Measurements from ENCODE around the gene PPP1R3E. TPM values are rescaled to one million over a fixed set of nuclear protein-coding genes. Genes with fewer than 3 reads are reported as not detected.
"Not testable (repeated sequence)": the region's sequence is repeated elsewhere in the genome, so short reads cannot be mapped to it uniquely, and the experiment has no call there.

Gene PPP1R3E, protein sequence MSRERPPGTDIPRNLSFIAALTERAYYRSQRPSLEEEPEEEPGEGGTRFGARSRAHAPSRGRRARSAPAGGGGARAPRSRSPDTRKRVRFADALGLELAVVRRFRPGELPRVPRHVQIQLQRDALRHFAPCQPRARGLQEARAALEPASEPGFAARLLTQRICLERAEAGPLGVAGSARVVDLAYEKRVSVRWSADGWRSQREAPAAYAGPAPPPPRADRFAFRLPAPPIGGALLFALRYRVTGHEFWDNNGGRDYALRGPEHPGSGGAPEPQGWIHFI
- 10 to 100 TPM; 17.4 to 31.5 (median 25.0) TPM for polyA plus RNA-seq (ENCODE audit: insufficient read length in 4 of 4)

DNA sequence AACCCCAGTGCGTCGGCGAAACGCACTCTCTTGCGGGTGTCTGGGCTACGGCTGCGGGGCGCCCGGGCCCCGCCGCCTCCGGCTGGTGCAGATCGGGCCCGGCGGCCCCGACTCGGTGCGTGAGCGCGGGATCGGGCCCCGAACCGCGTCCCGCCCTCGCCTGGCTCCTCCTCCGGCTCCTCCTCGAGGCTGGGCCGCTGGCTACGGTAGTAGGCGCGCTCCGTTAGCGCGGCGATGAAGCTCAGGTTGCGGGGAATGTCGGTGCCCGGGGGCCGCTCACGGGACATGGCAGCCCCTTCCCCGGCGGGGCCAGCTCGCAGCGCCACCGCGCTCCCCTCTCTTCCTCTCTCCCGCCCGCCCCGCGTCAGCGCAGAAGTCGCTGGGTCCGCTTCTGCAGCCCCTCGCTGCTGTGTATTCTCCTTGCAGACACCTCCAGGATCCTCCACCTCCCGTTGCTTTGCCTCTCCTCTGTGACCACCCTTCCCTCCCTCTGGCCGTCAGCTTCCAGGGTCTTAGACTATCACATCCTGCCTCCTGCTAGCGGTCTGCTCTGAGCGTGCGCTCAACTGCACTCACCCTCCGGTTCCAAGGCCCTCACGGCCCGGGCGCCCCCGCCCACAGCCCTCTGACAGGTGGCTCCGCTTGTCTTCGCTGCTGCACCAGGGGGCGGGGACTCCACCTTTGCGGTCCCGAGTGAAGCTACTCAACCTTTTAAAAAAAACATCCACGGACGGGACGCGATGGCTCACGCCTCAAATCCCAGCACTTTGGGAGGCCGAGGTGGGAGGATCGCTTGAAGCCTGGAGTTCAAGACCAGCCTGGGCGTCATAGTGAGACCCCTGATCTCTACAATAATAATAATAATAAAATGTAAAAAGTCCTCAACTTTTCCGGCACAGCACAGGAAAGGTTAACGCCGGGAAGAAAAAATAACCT lies at the start of gene PPP1R3E:
TSS of gene PPP1R3E (minus strand) at position 570 of the 936 bp plus-strand sequence. CDS start at position 287, 283 bp downstream.
- no peak for DNase-seq (ENCODE audit: low read depth in 4 of 4, low spot score in 3 of 4)

DNA sequence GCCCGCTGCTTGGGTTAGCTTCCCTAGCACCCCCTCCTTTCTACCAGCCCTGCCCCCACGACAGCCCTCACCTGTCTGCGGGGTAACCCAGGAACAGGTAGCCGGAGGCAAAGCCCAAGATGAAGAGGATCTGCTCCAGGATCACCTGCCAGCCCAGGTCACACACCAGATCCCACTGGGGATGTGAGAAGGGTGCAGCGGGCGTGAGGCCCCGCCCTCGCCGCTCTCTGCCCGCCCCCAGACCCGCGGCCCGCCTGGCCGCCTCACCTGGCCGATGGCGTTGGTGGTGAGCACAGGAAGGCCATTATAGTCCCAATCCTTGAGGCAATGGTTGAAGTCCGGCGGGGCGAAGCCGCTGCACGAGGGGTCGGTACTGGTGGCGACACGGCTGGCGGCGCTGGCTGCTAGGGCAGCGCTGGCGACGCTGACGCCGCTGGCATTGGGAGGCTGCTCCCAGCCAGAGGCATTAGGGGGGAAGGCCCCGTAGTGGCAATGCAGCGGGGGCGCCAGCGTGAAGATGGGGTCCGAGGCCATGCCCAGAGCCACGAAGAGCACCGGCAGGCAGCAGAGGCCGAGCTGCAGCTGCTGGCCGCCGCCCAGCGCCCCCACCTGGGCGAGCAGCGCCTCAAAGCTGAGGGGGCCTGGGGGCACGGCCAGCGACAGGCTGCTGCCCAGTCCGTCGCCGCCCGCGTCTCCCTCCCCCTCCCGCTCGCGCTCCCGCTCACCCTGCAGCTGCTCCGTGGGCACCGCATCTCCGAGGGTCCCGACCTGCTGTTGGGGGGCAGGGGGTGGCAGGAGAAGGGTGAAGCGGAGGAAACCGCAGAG lies 49.2 kb upstream of the PPP1R3E start:
- DNase-seq (ENCODE audit: low read depth in 4 of 4, low spot score in 3 of 4): peak in 2 of 4 donors; percentile 8 to 18

DNA sequence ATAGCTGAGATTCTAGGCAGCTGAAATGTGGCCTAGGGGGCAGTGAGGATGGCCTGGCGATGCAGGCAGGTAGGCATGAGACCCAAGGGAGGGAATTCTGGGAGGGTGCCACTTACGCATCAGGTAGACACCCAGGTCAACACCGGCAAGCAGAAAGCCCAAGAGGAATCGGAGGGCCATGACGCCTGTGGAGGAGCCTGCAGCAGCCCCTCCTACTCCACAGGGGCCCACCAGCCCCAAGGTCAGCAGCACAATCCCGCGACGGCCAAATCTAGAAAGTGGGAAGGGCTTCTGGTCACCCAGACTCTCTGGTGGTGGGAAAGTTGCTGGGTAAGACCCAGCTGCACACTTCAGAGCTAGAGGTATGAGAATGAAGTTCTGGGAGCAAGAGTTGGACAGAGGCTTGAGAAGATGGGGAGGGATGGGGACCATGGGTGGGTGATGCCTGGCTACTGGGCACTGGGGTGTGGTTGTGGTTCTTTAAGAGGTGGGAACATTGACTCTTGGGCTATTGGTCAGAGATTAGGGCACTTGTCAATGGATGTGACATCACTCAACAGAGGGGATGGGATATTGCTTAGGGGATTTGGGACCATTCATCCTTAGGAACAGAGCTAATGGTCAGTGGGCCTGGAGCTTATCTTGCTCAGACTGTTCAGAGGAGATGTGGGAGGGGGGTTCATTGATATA lies 46.6 kb upstream of the PPP1R3E start:
- no peak for DNase-seq (ENCODE audit: low read depth in 4 of 4, low spot score in 3 of 4)

DNA sequence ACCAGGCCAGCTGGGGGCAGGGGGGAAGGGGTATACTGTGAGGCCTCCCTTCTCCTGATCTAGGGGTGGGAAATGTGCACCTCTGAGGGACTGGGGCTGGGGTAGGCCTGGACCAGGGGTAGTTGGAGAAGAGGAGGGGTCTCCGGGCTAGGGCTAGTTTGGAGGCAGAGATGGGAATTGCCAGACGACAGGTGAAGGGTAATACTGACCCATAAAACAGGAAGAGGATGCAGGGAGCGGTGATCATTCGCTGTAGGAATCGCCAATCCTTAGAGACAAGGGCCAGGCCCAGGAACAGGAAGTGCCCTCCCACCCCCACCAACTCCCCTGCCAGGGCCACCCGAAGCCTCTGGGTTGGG lies 45.6 kb upstream of the PPP1R3E start:
- no peak for DNase-seq (ENCODE audit: low read depth in 4 of 4, low spot score in 3 of 4)

DNA sequence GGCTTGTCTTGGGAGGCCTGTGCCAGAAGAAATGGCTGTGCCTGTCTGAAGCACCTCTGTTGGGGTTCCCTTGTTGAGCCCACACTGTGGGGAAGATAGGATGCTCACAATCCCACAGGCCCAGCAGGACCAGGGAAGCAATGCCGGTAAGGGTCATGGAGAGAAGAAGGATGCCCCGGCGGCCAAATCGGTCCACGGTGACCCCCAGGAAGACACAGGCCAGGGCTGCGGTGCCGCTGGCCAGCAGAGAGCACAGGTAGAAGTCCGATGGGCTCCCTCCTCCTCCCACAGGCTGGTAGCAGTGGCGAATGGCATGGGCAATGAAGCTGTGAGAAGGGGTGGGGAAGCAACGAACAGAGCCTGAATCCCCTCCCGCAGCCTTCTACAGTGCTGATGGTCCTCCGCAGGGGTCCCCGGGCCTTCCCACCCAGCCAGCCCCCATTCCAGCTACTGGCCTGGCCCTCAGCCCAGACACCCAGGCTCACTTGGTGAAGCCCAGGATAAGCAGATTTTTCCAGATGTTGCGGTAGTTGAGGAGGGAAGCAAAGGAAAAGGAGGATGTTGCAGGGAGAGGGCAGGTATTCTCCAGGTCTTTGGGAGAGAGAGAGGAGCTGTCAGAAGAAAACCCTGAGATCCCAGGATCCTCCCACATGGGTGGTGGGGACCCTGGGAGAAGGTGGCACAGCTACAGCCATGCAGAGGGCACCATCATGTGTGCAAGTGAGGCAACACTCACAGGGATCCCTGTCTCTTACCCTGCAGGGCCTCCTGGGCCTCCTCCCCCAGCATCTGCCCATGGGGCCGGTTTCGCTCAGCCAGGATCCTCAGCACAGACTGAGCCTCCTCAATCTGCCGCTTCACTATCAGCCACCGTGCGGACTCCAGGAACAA lies 45.0 kb upstream of the PPP1R3E start:
- DNase-seq (ENCODE audit: low read depth in 4 of 4, low spot score in 3 of 4): no peak

DNA sequence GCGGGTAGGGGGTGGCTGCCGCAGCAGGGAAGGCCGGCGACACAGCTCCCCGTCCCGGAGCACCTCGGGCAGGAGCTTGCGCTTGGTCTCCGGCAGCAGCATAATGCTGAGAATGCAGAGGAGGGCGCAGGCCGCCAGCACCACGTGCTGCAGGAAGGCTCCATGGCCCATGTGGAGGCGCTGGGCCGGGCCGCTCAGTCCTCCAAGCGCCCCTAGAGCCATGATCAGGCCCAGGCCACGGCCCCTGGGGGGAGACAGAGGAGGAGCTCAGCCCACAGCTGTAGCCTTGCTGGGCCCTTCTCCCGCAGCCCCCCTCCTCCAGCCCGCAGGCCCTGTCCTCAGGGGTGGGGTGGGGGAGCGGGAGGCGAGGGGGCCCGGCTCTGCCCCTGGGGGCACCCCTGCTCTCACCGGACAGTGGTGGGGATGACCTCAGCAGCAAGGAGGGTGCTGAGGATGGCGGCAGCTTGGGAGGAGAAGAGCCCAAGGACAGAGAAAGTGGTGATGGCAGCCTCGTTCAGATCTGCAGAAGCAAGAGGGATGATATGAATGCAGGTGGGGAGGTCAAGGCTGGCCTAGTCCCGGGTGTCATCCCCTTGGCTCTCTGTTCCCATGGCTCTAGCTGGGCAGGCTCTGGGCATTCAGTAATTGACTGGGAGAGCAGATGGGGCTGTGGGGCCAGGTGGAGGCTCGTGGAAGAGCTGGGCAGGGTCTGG lies 44.2 kb upstream of the PPP1R3E start:
- no peak for DNase-seq (ENCODE audit: low read depth in 4 of 4, low spot score in 3 of 4)

DNA sequence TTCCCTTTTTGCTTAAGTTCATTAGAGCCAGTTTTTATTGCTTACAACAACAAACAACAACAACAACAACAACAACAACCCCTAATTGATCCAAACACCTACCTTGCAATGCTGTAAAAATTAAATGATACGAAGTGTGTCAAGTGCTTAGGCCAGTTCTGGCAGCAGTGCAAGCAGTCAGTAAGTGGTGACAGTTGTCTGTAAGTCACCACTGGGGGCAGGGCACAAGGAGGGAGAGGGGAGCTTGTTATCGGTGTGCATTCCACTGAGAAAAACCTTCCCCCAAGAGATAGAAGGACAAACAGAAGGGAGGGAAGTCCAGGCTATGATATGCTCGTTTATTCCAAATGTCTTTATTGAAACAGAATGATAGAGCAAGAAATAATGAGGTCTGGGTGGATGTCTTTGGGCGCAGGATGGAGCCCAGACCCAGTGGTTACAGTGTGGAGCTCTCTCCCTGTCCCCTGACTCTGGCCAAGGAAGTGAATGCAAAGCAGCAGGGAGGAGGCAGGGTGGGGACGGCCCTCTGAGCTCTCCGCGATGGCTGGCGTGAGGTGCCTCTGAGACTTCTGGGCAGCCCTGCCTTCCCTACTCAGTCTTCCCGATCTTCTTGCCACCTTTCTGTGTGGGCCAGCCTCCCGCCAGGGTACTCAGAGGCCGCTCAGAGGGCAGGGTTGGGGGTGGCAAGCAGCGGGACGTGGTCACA lies 43.5 kb upstream of the PPP1R3E start:
- no peak for DNase-seq (ENCODE audit: low read depth in 4 of 4, low spot score in 3 of 4)

DNA sequence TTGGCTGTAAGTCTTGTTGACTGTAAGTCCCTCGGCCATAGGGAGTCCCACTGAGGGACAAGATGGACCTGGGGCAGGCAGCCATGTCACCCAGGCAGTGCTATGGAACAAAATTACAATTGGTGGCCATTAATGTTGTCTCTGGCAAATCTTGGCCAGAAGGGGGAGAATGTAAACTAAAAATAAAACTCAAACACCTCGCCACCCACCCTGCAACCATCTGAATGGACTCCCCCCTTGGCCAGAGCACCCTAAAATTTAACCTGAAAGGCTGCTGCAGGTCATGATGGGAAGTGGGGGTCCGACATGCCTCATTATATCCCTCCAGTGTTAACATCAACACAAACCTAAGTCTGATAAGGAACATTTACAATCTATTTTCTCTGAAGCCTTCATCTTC lies 41.8 kb upstream of the PPP1R3E start:
- DNase-seq (ENCODE audit: low read depth in 4 of 4, low spot score in 3 of 4): no peak

DNA sequence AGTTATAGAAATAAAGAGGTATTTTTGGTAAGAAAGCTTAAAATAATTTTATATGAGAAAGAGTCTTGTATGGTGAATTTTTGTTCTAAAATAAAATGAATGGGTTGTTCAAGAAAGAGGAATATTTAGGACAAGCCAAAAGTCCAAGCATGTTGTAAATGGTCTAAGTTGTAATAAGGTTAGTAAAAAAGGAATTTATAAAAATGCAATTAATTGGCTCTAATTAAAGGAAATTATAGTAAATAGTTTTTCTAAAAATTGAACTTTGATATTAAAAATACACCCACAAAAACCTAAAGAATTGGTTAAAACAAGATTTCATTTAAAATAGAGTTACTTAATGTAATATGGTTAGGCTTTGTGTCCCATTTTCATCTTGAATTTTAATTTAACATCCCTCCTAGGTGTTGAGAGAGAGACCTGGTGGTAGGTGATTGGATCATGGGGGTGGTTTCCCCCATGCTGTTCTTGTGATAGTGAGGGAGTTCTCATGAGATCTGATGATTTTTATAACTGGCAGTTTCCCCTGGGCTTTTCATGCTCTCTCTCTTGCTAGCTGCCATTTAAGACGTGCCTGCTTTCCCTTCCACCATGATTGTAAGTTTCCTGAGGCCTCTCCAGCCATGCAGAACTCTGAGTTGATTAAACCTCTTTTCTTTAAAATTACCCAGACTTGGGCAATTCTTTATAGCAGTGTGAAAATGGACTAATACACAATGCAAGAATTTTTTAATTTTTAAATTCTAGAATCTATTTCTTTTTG lies 37.0 kb upstream of the PPP1R3E start:
- no peak for DNase-seq (ENCODE audit: low read depth in 4 of 4, low spot score in 3 of 4)

DNA sequence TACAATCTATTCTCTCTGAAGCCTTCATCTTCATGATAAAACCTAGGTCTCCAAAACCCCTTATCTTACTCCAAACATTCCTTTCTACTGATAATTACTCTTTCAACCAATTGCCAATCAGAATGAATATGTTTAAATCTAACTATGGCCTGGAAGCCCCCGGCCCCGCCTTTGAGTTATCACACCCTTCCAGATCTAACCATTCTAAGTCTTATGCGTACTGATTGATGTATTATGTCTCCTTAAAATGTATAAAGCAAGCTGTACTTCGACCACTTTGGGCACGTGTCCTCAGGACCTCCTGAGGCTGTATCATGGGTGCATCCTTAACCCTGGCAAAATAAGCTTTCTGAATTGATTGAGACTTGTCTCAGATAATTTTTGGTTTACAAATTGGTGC lies 33.0 kb upstream of the PPP1R3E start:
- DNase-seq (ENCODE audit: low read depth in 4 of 4, low spot score in 3 of 4): no peak

DNA sequence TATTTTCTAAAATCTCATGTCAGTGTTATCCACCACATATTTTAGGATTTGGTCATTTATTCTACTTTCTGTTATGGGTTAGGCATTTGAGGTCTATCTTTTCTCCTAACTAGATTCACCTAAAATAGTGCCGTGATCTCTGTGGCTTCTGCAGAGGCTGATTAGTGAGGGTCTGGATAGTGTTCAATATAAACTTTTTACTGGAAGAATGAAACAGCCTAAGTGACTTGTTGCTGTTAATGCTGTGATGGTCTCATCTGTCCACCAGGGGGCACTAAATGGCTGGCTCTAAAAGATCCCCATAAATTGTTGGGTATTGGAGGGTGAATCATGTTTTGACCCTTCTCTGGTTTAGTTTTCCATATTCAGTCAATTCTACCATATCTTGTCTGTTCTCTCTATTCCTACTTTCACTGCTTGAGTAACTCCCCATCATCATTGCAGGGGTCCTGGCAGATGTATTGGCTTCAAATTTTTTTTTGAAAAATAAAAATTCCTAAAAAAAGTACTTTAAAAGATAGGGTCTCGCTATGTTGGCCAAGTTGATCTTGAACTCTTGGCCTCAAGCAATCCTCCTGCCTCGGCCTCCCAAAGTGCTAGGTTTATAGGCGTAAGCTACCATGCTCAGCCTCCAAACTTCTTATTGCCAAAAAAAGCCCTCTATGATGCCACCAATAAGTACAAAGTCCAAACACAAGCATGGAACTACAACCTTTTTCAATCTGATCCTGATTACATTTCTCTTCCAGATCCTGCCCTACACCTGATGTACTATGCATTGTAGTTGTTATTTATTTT lies 25.5 kb upstream of the PPP1R3E start:
- peak in 2 of 4 donors; percentile 52 to 53 for DNase-seq (ENCODE audit: low read depth in 4 of 4, low spot score in 3 of 4)

DNA sequence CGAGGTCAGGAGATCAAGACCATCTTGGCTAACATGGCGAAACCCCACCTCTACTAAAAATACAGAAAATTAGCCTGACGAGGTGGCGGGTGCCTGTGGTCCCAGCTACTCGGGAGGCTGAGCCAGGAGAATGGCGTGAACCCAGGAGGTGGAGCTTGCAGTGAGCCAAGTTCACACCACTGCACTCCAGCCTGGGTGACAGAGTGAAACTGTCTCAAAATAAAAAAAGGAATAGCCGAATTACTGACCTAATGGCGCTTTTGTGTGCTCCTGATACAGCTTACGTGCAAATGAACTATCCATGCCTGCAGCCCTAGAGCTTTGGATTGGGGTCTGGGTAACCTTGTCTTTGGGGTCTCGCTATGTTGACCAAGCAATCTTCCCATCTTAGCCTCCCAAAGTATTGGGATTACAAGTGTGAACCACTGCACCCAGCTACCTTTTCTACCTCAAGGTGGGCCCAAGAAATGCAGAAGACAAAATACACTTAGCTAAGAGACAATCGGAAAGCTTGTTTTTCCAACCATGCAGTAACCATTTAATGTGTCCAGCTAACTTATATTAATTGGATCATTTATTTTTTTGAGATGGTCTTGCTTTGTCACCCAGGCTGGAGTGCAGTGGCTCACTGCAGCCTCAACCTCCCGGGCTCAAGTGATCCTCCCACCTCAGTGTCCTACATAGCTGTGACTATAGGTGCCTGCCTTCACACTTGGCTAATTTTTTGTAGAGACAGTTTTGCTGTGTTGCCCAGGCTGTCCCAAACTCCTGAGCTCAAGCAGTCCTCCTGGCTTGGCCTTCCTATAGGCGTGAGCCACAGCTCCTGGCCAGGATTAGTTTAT lies 24.1 kb upstream of the PPP1R3E start:
- DNase-seq (ENCODE audit: low read depth in 4 of 4, low spot score in 3 of 4): no peak

DNA sequence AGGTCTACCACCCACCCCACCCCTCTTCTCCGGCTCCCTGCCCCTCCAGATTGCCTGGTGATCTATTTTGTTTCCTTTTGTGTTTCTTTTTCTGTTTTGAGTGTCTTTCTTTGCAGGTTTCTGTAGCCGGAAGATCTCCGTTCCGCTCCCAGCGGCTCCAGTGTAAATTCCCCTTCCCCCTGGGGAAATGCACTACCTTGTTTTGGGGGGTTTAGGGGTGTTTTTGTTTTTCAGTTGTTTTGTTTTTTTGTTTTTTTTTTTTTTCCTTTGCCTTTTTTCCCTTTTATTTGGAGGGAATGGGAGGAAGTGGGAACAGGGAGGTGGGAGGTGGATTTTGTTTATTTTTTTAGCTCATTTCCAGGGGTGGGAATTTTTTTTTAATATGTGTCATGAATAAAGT lies 23.1 kb upstream of the PPP1R3E start:
- DNase-seq (ENCODE audit: low read depth in 4 of 4, low spot score in 3 of 4): not testable (repeated sequence)

DNA sequence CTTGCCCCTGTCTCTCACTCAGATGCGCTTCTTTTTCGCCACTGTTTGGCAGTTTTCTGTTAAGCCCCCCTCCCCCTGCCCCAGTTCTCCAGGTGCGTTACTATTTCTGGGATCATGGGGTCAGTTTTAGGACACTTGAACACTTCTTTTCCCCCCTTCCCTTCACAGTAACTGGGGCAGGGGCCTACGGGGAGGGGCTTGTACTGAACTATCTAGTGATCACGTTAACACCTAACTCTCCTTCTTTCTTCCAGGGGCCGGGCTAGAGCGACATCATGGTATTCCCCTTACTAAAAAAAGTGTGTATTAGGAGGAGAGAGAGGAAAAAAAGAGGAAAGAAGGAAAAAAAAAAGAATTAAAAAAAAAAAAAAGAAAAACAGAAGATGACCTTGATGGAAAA lies 22.3 kb upstream of the PPP1R3E start:
- DNase-seq (ENCODE audit: low read depth in 4 of 4, low spot score in 3 of 4): no peak

DNA sequence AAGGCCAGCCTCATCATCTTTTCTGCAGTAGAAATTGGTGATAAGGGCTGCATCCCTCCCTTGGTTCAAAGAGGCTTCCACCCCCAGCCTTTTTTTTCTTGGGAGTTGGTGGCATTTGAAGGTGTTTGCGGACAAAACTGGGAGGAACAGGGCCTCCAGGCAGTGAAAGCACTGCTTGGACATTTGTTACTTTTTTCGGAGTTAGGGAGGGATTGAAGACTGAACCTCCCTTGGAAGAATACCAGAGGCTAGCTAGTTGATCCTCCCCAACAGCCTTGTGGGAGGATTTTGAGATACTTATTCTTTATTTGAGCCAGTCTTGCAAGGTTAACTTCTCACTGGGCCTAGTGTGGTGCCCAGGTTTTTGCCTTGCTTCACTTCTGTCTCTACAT lies 21.8 kb upstream of the PPP1R3E start:
- no peak for DNase-seq (ENCODE audit: low read depth in 4 of 4, low spot score in 3 of 4)

All from left renal pelvis (tissue), 4 donors.